ENCODE data around the gene NUDT14.

- TF ChIP-seq CTCF (IDR thresholded peaks at IDR 0.05) (no peak), POLR2A (IDR thresholded peaks at IDR 0.05) (no peak)
Measured at GRCh38 chr14:105167303-105168092, 13.6 kb downstream of the NUDT14 start.

Measured in lower leg skin (tissue), 3 donors.